Middle frontal gyrus (tissue), 1 donor: Measurements from ENCODE around the gene BIRC3.
"Not testable (repeated sequence)": the region's sequence is repeated elsewhere in the genome, so short reads cannot be mapped to it uniquely, and the experiment has no call there.

Experiments
- DNase-seq: peaks from one replicate; pipeline ENCODE4 v3.0.0-alpha.2; 2015; ENCODE audit warnings: low spot score; ENCODE audit errors: extremely low spot score

The BIRC3 gene

DNA sequence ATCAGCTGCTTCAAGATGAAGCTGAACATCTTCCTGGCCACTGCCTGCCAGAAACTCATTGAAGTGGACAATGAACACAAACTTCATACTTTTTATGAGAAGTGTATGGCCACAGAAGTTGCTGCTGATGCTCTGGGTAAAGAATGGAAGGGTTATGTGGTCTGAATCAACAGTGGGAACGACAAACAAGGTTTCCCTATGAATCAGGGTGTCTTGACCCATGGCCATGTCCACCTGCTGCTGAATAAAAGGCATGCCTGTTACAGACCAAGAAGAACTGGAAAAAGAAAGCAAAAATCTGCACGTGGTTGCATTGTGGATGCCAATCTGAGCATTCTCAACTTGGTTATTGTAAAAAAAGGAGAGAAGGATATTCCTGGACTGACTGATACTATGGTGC is 22.2 kb upstream of the BIRC3 start:
- no peak for DNase-seq

GRCh38 chr11:102296757-102297156 is 20.5 kb upstream of the BIRC3 start:
- not testable (repeated sequence) for DNase-seq

- DNase-seq, result not testable (repeated sequence)
Measured at GRCh38 chr11:102300837-102301236, 16.4 kb upstream of the BIRC3 start.

GRCh38 chr11:102302241-102302640 is 15.0 kb upstream of the BIRC3 start:
- DNase-seq, result no peak

- no peak for DNase-seq
Measured at GRCh38 chr11:102304686-102305085, 12.6 kb upstream of the BIRC3 start.

DNA sequence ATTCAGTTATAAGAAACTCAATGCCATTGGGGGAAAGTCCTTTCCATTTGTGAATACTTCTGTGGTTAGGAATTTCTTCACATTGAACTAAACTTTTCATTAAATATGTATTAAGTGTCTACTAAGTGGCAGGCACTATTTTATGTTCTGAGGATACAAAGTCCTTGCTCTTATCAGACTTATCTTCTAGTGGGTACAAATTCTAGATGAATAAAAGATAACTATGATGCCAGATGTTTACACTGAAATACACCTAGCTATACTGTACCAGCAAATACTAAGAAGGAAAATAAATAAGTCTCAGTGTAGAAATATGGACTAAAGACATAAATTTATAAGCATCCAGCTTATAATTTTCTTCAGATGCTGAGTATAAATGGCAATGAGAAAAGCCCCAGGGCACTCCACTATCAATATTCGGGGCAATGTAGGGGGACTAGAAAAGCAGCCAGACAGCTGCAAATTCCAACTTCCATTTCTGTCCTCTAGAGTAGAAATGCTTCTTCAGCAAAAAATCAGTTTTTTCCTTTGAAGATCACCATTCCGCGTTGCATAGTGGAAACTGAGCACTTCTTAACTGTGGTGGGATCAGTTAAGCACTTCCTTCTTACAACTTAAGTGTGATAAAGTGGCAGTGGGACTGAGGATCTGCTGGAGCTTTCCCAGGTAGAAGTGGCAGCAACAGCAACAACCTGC is 11.8 kb upstream of the BIRC3 start:
- no peak for DNase-seq

GRCh38 chr11:102306048-102306597 is 11.2 kb upstream of the BIRC3 start:
- no peak for DNase-seq

DNA sequence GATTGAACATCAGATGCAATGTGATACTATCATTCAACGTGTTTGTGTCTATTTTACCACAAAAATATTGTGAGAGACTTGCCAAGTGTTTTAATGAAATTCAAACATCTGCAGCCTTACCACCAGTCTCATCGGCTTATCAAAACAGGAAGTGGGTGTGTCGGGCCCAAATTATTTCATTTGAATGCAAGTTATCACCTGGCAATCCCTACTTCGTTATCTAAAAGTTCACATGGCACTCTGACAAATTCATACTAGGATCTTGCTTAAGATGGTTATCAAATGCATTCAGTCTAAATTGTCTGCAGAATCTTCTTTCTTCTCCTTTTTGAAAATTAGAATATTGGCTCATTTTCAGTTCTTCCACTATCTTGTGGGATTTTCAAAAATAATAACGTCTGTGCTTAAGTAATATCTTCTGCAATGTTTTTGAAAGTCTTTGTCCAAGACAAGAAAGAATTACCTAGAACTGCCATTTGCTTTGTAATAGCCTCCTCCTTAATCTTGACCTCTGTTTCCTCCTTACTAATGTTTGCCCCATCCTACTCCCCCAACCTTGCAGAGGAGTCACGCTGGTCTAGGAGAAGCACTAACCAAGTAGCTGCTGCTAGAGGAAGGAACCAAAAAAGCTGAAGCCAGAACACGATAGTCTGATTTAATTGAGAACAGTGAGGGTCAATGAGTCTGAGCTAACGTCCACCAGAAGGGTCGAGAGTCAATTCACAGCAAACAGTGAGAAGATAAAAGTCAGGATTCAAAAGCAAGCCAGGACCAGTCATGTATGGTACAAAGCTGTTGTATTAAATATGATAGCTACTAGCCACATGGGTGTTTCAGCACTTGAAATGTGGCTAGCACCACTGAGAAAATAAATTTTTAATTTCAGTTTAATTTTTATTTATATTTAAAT is 10.2 kb upstream of the BIRC3 start:
- no peak for DNase-seq

DNA sequence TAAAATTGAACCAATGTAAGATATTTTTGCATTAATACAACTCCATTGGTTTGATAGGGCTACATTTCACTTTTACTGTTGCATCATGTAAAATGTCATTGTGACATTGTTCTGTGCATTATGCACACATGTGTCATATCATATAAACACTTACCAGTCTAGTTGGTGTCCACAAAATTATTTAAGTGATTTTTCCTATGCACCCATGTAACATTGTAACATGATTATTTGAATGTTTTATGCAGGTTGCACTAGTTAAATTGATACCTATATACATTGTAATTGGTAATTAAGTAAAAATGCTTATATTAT is 9.6 kb upstream of the BIRC3 start:
- no peak for DNase-seq

DNA sequence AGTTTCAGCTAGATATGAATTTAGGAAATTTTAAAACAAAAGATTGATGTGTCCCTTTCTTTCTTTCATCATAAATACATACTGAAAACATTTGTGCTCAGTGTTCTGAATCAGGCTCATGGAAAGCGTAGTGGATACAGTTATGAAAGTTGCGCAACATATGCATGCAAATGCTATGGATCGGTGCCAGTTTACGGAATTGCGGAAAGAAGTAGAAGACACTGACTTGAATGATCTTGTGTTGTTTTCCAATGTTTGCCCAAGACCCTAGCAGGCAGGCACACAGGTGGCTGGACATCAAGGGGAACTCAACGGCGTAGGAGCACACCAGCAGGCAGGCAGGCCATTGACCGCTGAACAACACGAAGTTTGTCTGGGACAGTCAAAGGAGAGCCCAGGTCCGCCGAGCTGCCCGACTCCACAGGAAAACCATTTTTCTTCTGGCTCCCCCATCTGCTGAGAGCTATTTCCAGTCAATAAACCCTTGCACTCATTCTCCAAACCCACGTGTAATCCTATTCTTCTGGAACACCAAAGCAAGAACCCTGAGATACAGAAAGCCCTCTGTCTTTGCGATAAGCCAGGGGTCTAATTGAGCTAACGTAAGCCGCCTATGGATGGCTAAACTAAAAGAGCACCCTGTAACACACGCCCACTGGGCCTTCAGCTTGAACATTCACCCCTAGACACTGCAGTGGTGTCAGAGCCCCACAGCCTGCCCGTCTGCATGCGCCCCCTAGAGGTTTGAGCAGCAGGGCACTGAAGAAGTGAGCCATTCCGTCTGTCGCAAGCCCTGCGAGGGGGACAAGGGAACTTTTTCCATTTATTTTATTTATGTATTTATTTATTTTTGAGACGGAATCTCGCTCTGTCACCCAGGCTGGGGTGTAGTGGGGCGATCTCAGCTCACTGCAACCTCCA is 7.4 kb upstream of the BIRC3 start:
- no peak for DNase-seq

GRCh38 chr11:102312667-102313066 is 4.6 kb upstream of the BIRC3 start:
- no peak for DNase-seq

GRCh38 chr11:102313238-102313940 is 3.9 kb upstream of the BIRC3 start:
- DNase-seq, result no peak

GRCh38 chr11:102314784-102315183 is 2.5 kb upstream of the BIRC3 start:
- DNase-seq, result no peak

DNA sequence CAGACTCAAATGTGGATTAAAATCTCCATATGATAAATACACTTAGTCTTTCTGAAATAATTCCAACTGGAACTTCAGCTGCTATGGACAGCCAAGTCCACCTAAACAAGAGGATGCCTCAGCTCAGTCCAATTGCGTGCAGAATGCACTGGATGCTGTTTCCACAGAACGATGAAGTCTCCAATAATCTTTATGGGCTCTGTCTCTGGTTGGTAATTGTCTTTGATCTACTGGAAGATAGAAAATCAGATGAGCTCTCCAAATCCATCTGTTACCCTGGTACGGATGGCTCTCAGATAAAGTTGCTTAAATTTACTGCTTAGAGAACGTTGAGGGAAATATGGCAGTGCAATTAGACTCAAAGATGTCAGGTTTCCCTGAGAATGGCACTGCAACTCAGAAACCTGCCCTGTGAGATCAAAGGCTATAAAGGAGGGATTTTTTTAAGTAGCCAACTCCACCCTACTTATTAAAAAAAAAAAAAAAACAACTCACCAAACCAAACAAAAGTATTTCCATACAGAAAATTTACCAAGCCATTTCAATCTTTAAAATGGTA is 859 bp upstream of the BIRC3 start:
- no peak for DNase-seq

GRCh38 chr11:102317768-102318103 is 452 bp downstream of the BIRC3 start:
- DNase-seq, result no peak

DNA sequence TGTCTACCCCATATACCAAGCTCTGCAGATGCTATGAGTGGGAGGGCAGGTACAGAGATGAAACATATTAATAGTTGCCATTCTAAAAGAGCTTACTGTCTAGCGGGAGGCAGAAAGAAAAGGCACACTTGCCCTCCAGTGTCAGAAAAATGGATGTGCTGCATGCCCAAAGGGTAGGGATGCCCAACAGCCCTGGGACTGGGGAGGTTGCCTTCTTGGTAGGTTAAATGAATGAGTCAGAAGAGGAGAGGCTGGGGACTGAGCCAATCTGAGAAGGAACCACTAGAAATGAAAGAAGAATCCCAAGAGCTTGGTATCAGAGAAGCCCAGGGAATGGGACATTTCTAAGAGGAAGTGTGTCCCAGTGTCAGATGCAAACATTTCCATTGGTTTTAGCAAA is 1.2 kb downstream of the BIRC3 start:
- no peak for DNase-seq

DNA sequence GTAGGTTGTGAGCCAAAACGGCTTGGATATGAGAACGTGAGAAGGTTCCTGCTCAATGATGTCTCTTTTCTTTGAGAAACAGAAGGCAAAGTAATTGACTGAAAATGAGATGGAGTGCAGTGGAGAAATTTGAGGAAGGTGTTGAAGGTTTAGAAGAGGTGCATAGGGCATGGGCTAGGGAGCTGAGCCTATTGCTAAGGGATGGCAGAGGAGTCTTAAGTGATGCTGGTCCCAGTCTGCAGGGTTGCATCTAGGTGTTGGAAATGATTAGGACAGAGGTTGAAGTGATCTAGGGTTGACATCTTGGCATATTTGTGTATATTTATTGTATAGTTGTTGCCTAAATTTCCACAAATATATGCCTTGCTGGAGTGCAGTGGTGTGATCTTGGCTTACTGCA is 2.3 kb downstream of the BIRC3 start:
- no peak for DNase-seq

GRCh38 chr11:102320188-102320587 is 2.9 kb downstream of the BIRC3 start:
- DNase-seq, result no peak

DNA sequence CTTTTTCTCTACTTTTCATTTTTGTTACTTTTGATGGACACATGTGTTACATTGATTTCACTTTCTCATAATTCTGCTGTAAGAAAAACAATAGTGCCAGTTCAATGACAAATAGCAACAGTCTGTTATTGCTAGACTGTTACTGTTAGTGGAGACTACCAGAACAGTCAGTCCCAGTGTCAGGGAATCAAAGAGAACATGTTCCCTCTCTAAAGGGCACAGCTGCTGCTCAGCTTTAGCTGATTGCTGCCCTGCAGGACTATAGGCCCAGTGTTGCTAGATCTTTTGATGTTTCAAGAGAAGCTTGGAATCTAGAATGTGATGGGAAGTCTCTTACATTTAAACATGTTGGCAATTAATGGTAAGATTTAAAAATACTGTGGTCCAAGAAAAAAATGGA is 3.4 kb downstream of the BIRC3 start:
- DNase-seq, result no peak

DNA sequence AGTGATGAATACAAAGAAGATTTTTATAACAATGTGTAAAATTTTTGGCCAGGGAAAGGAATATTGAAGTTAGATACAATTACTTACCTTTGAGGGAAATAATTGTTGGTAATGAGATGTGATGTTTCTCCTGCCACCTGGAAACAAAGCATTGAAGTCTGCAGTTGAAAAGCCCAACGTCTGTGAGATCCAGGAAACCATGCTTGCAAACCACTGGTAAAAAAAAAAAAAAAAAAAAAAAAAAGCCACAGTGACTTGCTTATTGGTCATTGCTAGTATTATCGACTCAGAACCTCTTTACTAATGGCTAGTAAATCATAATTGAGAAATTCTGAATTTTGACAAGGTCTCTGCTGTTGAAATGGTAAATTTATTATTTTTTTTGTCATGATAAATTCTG is 5.3 kb downstream of the BIRC3 start:
- no peak for DNase-seq
